OCI-LY7 (cell line): ENCODE results near the gene CFAP69.
"Not testable (repeated sequence)": the region's sequence is repeated elsewhere in the genome, so short reads cannot be mapped to it uniquely, and the experiment has no call there.

Experiments used
- CTCF ChIP-seq: fragments of 200-600 bp; sonication (generic); conservative IDR thresholded peaks from 2 replicates; pipeline ENCODE4 v1.5.1; 2014; ENCODE audit warnings: mild to moderate bottlenecking, antibody characterized with exemption, low read length, moderate library complexity, mixed read lengths
- EZH2phosphoT487 ChIP-seq: fragments of 200-600 bp; sonication (generic); IDR thresholded peaks from 2 replicates; pipeline ENCODE4 v1.6.1; 2018; ENCODE audit warnings: low read depth, borderline replicate concordance, mild to moderate bottlenecking, mixed run types, antibody characterized with exemption, low read length, moderate library complexity, mixed read lengths

- not testable (repeated sequence) for TF ChIP-seq CTCF, EZH2phosphoT487
Observed at GRCh38 chr7:90256011-90256410, 11.0 kb downstream of the CFAP69 start.
